Fibroblast of skin of abdomen (primary cell): ENCODE results near the gene NUDT22. TPM values are rescaled to one million over a fixed set of nuclear protein-coding genes. Genes with fewer than 3 reads are reported as not detected.

Experiments used
- DNase-seq: peaks from one replicate; pipeline ENCODE4 v3.0.0-alpha.2; 2013
- polyA plus RNA-seq, 2 experiments: library from polyadenylated mRNA; unstranded; fragments of 120-200 nt; gene quantifications; one replicate each; pipeline ENCODE4 v1.2.1, GENCODE V29; 2013; ENCODE audit not compliant: insufficient read length in 2 of 2

NUDT22 gene, protein sequence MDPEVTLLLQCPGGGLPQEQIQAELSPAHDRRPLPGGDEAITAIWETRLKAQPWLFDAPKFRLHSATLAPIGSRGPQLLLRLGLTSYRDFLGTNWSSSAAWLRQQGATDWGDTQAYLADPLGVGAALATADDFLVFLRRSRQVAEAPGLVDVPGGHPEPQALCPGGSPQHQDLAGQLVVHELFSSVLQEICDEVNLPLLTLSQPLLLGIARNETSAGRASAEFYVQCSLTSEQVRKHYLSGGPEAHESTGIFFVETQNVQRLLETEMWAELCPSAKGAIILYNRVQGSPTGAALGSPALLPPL
- polyA plus RNA-seq (2013, experiment 1 of 2; ENCODE audit: insufficient read length), result 32.1 TPM
- polyA plus RNA-seq (2013, experiment 2 of 2; ENCODE audit: insufficient read length), result 29.3 TPM

DNA sequence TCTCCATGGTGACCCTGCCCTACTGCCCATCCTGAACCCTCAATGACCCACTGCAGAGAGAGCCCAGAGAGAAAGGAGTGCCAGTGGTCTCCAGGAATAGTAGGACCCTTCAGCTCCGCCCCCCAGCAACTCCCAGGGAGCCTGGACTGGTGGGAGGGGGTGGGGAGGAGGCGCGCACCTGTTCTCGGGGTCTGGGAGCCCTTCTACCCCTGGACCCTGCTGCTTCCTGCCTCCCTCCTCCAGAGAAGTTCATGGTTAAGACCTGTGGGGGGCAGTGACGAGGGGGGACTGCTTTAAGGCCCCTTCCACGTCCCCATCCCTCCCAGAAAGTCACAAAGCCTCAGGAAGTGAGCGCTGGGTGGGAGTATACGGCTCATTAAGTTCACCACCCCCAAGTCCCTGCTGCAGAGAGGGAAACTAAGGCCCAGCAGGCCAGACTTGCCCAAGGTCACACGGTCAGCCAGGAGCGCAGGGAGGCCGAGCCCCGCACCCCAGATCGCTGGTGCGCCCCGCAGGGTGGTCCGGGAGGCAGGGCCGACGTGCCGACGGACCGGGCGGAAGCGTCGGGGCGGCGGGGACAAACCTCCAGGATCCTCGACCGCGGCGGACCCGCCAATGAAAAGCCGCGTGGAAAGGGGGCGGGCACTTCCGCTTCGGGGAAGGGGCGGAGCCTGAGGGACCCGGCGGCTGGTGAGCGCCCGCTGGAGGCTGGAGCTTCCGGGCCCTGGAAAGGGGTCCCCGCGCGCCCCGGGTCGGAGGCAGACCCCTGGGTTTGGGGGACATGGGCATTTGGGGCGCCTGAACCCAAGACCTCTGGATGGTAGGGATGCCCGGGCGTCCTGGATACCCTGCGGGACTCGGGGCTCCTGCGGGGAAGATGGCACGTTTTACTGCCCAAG lies at the start of gene NUDT22, which contains the start of gene TRPT1:
Gene NUDT22, plus strand, starts transcription at position 667 of the 899 bp plus-strand sequence. CDS start 379 bp downstream, outside the sequence.
Gene TRPT1, minus strand, starts transcription at position 579 of the 899 bp plus-strand sequence. Its CDS starts 326 bp downstream, at position 253.
- peak; percentile 82 for DNase-seq

GRCh38 chr11:64176751-64177150 lies 49.3 kb upstream of the NUDT22 start:
- no peak for DNase-seq

DNA sequence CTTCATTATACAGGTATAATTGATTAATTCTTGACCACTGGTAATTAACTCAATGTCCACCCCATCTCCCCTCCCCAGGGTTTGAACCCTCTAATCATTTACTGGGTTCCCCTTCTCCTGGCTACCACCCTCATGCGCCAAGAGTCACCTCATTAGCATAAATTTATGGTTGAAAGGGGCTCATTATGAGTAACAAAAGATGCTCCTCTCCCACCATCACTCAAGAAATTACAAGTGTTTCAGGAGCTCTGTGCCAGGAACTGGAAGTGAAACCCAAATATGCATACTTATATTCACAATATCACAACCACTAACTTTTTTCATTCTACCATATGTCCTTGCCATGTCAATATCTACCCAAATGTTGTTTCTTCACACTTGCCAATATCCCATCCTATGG lies 47.9 kb upstream of the NUDT22 start:
- DNase-seq, result no peak

DNA sequence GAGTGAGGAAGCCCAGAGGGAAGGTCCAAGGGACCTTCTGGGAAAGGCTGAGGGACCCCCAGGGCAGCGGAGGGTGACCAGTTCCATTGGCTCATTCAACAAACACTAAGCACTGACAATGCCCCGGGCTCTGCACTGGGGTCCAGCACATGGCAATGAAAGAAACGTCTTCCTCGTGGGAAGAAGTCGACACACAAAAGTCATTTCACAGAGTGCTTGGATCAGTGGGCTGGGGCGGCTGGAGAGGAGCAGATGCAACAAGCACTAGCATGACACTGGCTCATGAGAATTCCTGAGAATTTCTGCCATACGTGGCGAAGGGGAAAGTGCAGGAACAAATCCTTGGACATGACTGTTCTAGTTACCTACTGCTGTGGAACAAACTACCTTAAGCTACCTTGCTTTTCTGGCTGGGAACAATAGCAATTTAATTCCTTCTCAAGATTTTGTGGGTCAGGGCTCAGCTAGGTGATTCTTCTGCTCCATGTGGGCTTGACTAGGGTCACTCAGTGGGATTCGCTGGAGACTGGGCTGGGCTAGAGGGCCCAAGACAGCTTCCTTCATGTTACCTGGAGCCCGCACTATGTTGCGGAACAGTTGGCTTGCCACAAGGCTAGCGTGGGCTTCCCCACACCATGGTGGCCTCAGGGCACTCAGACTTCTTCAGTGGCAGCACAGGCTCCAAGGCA lies 47.0 kb upstream of the NUDT22 start:
- no peak for DNase-seq

- no peak for DNase-seq
Measured at GRCh38 chr11:64180891-64181290, 45.2 kb upstream of the NUDT22 start.

DNA sequence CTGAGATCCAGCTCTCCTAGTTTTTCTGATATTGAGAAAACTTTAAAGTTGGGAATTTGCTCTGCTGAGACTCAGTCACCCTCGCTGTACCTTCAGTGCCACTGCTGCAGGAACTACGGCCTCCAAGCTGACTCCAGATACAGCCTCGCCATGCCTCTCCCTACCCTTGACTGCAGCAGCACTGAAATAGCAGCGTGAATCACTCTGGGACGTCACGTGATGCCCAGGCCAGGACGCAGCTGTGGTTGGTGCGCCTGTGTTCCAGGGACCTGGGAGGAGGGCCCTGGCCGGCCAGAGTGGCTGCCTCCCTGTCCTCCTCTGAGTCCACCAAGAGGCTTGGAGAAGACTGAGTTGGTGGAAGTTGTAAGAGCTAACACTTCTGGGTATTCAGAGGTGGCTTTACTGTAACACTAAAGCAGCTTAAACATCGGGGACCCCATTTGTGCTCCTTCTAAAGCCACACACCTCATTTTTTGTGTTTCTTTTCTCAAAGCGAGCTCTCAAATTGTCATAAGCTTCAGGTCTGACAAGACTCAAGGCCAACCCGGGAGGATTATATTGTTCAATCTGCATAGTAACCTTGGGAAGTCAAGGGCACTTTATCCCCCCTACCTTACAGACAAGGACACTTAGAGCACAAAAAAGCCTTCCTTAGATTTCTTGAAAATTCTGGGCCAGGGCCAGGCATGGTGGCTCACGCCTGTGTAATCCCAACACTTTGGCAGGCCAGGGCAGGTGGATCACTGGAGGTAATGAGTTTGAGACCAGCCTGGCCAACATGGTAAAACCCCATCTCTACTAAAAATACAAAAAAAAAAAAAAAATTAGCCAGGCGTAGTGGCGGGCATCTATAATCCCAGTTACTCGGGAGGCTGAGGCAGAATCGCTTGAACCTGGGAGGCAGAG lies 44.3 kb upstream of the NUDT22 start:
- peak; percentile 90 for DNase-seq

DNA sequence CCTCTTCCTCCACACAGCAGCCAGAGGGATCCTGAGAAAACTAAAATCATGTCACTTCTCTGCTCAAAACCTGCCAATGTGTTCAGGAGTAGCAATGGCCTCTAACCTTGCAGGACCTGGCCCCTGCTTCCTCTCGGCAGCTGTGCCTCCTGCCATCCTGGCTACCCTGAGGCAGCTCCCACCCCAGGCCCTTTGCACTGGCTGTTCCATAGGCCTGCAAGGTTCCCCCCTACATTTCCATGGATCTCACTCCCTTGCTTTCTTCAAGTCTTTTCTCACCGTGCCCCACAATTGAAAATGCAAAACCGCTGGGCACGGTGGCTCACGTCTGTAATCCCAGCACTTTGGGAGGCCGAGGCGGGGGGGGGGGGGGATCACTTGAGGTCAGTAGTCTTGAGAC lies 42.2 kb upstream of the NUDT22 start:
- DNase-seq, result no peak

GRCh38 chr11:64185175-64185692 lies 40.8 kb upstream of the NUDT22 start:
- DNase-seq, result peak; percentile 76

- peak; percentile 100 for DNase-seq
Measured at GRCh38 chr11:64185693-64186491, 40.2 kb upstream of the NUDT22 start, which contains the start of gene STIP1. Gene STIP1, plus strand, starts transcription at chr11:64186171. Its CDS starts 91 bp downstream, at chr11:64186262.

GRCh38 chr11:64186492-64187165 lies 39.4 kb upstream of the NUDT22 start:
- no peak for DNase-seq

GRCh38 chr11:64192434-64192833 lies 33.6 kb upstream of the NUDT22 start:
- no peak for DNase-seq

DNA sequence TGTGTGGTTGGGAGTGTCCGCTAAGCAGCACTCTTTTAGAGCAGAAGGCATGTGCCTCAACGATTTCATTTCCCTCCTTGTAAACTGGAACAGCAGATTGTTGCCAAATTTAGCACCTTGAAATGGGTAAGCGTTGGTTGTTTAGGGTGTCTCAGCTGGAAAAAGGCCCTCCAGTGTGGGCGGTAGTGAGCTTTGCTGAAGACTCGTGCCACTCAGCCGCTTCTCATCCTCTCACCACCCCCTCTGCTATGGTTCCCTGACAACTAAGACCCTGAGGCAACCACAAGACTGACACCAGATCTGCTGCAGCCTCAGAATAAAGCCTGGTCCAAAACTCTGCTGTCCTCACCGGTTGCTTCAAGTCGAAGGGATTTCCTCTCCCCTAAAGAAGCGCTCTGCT lies 29.4 kb upstream of the NUDT22 start:
- no peak for DNase-seq

- no peak for DNase-seq
Measured at GRCh38 chr11:64198511-64198910, 27.6 kb upstream of the NUDT22 start.

GRCh38 chr11:64201543-64201942 lies 24.5 kb upstream of the NUDT22 start:
- no peak for DNase-seq

DNA sequence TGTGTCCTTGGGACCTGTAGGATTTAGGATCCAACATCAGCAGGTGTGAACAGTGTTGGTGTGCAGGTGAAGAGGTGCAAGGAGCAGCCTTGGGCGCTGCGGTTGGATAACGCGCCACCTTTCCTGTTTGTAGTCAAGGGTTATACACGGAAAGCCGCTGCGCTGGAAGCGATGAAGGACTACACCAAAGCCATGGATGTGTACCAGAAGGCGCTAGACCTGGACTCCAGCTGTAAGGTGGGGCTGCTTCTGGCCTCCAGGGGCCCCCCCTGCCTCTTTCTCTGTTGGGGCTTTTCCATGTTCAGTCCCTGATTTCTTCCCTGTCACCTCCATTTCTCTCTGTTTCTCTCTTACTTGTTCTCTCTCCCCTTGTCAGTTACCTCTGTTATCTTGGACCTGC lies 23.1 kb upstream of the NUDT22 start:
- DNase-seq, result no peak

- DNase-seq, result no peak
Measured at GRCh38 chr11:64203421-64204079, 22.5 kb upstream of the NUDT22 start.

DNA sequence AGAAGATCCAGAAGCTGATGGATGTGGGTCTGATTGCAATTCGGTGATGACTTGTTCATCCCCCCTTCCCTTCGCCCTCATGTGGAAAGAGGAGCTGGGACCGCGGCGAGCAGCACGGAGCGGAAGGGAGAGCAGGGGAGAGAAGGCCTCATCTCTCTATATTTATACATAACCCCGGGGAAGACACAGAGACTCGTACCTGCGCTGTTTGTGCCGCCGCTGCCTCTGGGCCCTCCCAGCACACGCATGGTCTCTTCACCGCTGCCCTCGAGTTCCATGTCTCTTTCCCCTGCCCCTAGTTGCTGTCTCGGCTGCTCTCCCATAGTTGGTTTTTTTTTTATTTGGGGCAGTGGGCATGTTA lies 22.0 kb upstream of the NUDT22 start:
- DNase-seq, result no peak

- DNase-seq, result peak; percentile 93
Measured at GRCh38 chr11:64204464-64204989, 21.5 kb upstream of the NUDT22 start.
